Measurements from ENCODE around the gene PTCD1. TPM values are rescaled to one million over a fixed set of nuclear protein-coding genes. Genes with fewer than 3 reads are reported as not detected.

The PTCD1 gene
- total and polyA plus RNA-seq, 5 donors from 2014 or later = 0.91 to 3.8 (median 3.2) TPM

DNA sequence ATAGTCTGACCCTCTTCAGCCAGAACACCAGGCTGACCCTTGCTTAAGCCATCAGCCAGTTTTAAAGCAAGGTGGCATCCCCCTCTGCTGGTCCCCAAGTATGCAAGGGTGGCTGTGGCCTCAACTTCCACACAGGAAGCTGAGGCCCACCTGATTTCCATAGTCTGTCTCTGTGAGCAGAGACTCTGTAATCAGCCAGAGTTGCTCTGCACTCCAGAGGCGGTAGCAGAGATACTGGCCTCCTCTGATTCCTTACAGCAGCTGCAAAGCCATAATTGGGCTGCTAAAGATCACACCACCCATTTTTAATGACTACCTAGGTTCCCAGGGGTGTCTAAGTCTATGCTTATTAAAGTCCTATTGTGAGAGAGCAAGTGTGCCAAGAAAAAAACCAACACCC lies 32.0 kb downstream of the PTCD1 start:
- peaks cover 22% of the 10 kb centered on the region for H3K36me3 Mint-ChIP-seq
- no peaks in the 10 kb centered on the region for H3K9me3 Mint-ChIP-seq
- Histone ChIP-seq H3K36me3 (ENCODE audit: control insufficient read depth, insufficient read depth, low read length) (peaks cover 35% of the 10 kb centered on the region), H3K4me3 (ENCODE audit: low read depth, low read length) (peak overlapping the region; percentile 89), H3K9me3 (ENCODE audit: control insufficient read depth in 2 of 2, low read length in 2 of 2) (no peaks in the 10 kb centered on the region), H3K27me3 (ENCODE audit: control insufficient read depth, insufficient read depth, low read length) (no peaks in the 10 kb centered on the region), H3K4me1 (ENCODE audit: control insufficient read depth, insufficient read depth, low read length, poor library complexity, severe bottlenecking) (peaks cover 37% of the 10 kb centered on the region), H3K27ac (ENCODE audit: insufficient read depth, low read length, poor library complexity, severe bottlenecking) (peak overlapping the region; percentile 95)
- ATAC-seq (ENCODE audit: low read depth in 2 of 2) (no peak), DNase-seq (no peak)
- peaks cover 4% of the 10 kb centered on the region for H3K27me3 Mint-ChIP-seq
- peak overlapping the region; percentile 55 to 99 (median 98) for H3K4me3 Mint-ChIP-seq
- H3K27ac Mint-ChIP-seq = peak overlapping the region in 2 of 3 donors; percentile 98 to 99
- peaks cover 11 to 65% (median 42%) of the 10 kb centered on the region in 4 donors for H3K4me1 Mint-ChIP-seq

DNA sequence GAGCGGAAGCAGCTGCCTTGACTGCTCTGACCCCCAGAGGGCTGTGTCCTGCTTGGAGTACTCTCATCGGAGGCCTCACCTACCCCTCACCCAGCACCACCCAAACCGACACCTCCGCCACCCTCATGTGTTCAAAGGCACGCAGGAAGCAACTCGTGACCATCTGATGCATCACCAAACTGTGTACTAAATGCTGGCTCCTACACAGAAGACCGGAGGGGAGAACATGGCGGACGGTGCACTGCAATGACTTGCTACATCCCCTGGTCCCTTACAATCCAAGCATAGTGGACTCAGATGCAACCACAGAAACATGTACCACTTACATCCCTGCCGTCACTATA lies 33.6 kb downstream of the PTCD1 start:
- no peaks in the 10 kb centered on the region for H3K9me3 Mint-ChIP-seq
- no peak overlapping the region for H3K27ac Mint-ChIP-seq
- Histone ChIP-seq H3K4me1 (ENCODE audit: control insufficient read depth, insufficient read depth, low read length, poor library complexity, severe bottlenecking) (peaks cover 26% of the 10 kb centered on the region), H3K9me3 (ENCODE audit: control insufficient read depth in 2 of 2, low read length in 2 of 2) (no peaks in the 10 kb centered on the region), H3K27me3 (ENCODE audit: control insufficient read depth, insufficient read depth, low read length) (no peaks in the 10 kb centered on the region), H3K36me3 (ENCODE audit: control insufficient read depth, insufficient read depth, low read length) (peaks cover 36% of the 10 kb centered on the region), H3K27ac (ENCODE audit: insufficient read depth, low read length, poor library complexity, severe bottlenecking) (peak overlapping the region; percentile 10), H3K4me3 (ENCODE audit: low read depth, low read length) (no peak overlapping the region)
- H3K4me3 Mint-ChIP-seq = peak overlapping the region in 2 of 4 donors; percentile 27 to 60
- peaks cover 6 to 62% (median 39%) of the 10 kb centered on the region in 4 donors for H3K4me1 Mint-ChIP-seq
- H3K27me3 Mint-ChIP-seq = peaks cover 4% of the 10 kb centered on the region
- H3K36me3 Mint-ChIP-seq = peaks cover 20% of the 10 kb centered on the region
- no peak for ATAC-seq (ENCODE audit: low read depth in 2 of 2)
- no peak for DNase-seq

DNA sequence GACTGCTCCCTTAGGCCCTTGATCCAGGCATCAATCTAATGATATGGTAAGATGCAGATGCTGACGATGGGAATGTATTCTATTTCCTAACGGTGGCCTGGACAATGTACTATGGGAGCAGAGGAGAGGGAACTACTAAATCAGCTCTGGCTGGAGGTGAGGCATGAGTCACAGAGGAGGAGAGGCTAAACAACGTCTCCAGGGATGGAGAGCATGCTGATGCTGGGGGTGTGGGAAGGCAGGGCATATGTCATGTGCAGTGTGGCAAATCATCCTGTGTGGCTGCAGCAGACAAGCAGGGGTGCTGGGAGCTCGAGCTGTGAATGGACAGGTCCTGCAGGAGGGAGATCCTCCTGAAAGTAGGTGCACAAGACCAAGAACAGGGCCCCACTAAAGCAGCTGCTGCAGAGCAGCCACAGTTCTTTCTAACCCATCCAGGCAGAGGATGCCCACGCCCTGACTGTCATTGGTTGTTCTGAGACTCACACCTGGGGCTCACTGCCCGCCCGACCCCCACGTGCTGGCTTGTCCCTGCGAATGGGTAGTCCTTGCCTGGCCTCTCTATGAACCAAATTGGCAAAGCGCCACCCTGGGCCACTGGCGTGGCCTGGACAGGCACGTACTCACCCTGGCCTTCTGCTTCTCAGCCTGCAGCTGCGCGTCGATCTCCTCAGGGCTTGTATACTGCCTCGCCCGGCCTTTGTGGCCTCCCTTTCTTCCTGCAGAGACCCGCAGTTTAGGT lies 34.2 kb downstream of the PTCD1 start:
- Histone ChIP-seq H3K27me3 (ENCODE audit: control insufficient read depth, insufficient read depth, low read length) (no peaks in the 10 kb centered on the region), H3K36me3 (ENCODE audit: control insufficient read depth, insufficient read depth, low read length) (peaks cover 40% of the 10 kb centered on the region), H3K27ac (ENCODE audit: insufficient read depth, low read length, poor library complexity, severe bottlenecking) (no peak overlapping the region), H3K9me3 (ENCODE audit: control insufficient read depth in 2 of 2, low read length in 2 of 2) (no peaks in the 10 kb centered on the region), H3K4me3 (ENCODE audit: low read depth, low read length) (no peak overlapping the region), H3K4me1 (ENCODE audit: control insufficient read depth, insufficient read depth, low read length, poor library complexity, severe bottlenecking) (peaks cover 20% of the 10 kb centered on the region)
- no peak for ATAC-seq (ENCODE audit: low read depth in 2 of 2)
- Mint-ChIP-seq H3K4me3 (peak overlapping the region in 2 of 4 donors; percentile 38 to 60), H3K36me3 (peaks cover 20% of the 10 kb centered on the region), H3K27me3 (peaks cover 3% of the 10 kb centered on the region), H3K4me1 (peaks cover 6 to 57% (median 37%) of the 10 kb centered on the region in 4 donors), H3K27ac (peak overlapping the region in 2 of 3 donors; percentile 43 to 81), H3K9me3 (no peaks in the 10 kb centered on the region)
- no peak for DNase-seq

DNA sequence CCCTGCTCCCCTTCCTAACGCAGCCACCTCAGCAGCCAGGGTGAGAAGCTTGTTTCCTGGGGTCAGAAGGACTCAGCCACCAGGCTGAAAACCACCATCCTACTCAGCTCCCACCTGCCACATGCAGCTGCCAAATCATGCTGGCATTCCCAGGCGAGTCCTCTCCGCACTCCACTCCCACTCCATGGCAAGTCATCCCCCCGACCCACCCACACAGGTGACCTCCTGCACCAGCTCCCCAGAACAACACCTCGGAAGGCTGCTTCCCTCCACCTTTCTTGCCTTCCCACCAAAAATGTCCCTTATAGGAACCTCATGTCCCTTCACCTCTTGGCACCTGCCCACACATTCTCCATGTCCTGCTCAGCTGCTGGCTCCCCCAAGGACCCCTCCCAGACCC lies 34.8 kb downstream of the PTCD1 start:
- Mint-ChIP-seq H3K27me3 (no peaks in the 10 kb centered on the region), H3K4me1 (peaks cover 6 to 50% (median 34%) of the 10 kb centered on the region in 4 donors), H3K36me3 (peaks cover 23% of the 10 kb centered on the region), H3K27ac (peak overlapping the region in 2 of 3 donors; percentile 43 to 71), H3K9me3 (no peaks in the 10 kb centered on the region), H3K4me3 (peak overlapping the region in 1 of 4 donors; percentile 48)
- H3K9me3 ChIP-seq (ENCODE audit: control insufficient read depth in 2 of 2, low read length in 2 of 2) = no peaks in the 10 kb centered on the region
- H3K4me1 ChIP-seq (ENCODE audit: control insufficient read depth, insufficient read depth, low read length, poor library complexity, severe bottlenecking) = peaks cover 18% of the 10 kb centered on the region
- H3K27me3 ChIP-seq (ENCODE audit: control insufficient read depth, insufficient read depth, low read length) = no peaks in the 10 kb centered on the region
- DNase-seq (no peak), ATAC-seq (ENCODE audit: low read depth in 2 of 2) (no peak)
- peaks cover 40% of the 10 kb centered on the region for H3K36me3 ChIP-seq (ENCODE audit: control insufficient read depth, insufficient read depth, low read length)
- H3K27ac ChIP-seq (ENCODE audit: insufficient read depth, low read length, poor library complexity, severe bottlenecking) = no peak overlapping the region
- no peak overlapping the region for H3K4me3 ChIP-seq (ENCODE audit: low read depth, low read length)

DNA sequence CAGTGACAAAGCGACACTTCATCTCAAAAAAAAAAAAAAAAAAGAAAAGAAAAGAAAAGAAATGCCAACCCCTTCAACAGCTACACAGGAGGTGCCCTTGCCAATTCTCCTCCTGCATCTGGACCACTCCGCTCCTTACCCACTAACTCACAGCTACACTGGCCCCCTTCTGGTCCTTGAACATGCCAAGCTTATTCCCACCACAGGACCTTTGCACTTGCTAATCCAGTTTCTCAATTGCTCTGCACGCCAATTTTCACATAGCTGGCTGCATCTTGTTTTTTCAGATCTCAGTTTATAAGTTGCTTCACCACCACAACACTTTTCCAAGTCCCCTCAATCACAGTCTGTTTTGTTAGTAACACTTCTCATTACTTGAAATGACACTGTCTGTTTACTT lies 35.7 kb downstream of the PTCD1 start:
- peaks cover 30% of the 10 kb centered on the region for H3K36me3 Mint-ChIP-seq
- no peaks in the 10 kb centered on the region for H3K27me3 Mint-ChIP-seq
- no peak for DNase-seq
- H3K27ac ChIP-seq (ENCODE audit: insufficient read depth, low read length, poor library complexity, severe bottlenecking) = no peak overlapping the region
- no peaks in the 10 kb centered on the region for H3K9me3 ChIP-seq (ENCODE audit: control insufficient read depth in 2 of 2, low read length in 2 of 2)
- H3K4me3 ChIP-seq (ENCODE audit: low read depth, low read length) = no peak overlapping the region
- H3K4me3 Mint-ChIP-seq = peak overlapping the region in 2 of 4 donors; percentile 3 to 75
- ATAC-seq (ENCODE audit: low read depth in 2 of 2) = no peak
- H3K27ac Mint-ChIP-seq = peak overlapping the region; percentile 27 to 77 (median 71)
- no peaks in the 10 kb centered on the region for H3K27me3 ChIP-seq (ENCODE audit: control insufficient read depth, insufficient read depth, low read length)
- H3K4me1 ChIP-seq (ENCODE audit: control insufficient read depth, insufficient read depth, low read length, poor library complexity, severe bottlenecking) = peaks cover 15% of the 10 kb centered on the region
- peaks cover 0 to under 1% (median 0%) of the 10 kb centered on the region in 7 donors for H3K9me3 Mint-ChIP-seq
- H3K36me3 ChIP-seq (ENCODE audit: control insufficient read depth, insufficient read depth, low read length) = peaks cover 45% of the 10 kb centered on the region
- H3K4me1 Mint-ChIP-seq = peaks cover 6 to 50% (median 32%) of the 10 kb centered on the region in 4 donors

DNA sequence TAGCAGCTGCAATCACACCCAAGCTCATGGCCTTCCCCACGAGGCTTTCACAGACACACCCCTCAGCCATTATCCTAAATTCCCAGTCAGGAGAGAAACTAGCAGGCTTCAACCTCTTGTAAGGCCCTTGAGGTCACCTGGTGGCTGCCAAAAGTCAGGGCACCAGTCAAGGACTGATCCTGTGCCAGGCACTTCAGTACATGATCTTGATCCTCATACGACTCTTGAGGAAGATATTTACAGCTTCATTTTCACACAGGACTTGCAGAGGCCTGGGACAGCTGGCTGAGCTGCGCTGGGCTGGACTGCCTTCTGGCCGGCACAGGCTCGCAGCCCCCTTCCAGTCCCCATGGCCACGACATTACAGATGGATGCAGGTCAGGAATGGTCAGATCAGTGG lies 39.0 kb downstream of the PTCD1 start:
- H3K27me3 ChIP-seq (ENCODE audit: control insufficient read depth, insufficient read depth, low read length) = no peaks in the 10 kb centered on the region
- peaks cover 0 to 2% (median 0%) of the 10 kb centered on the region in 7 donors for H3K9me3 Mint-ChIP-seq
- ATAC-seq (ENCODE audit: low read depth in 2 of 2) = peak in 1 of 2 donors; percentile 23
- H3K27ac Mint-ChIP-seq = peak overlapping the region; percentile 20 to 93 (median 50)
- H3K4me3 Mint-ChIP-seq = no peak overlapping the region
- H3K9me3 ChIP-seq (ENCODE audit: control insufficient read depth in 2 of 2, low read length in 2 of 2) = no peaks in the 10 kb centered on the region
- H3K27me3 Mint-ChIP-seq = no peaks in the 10 kb centered on the region
- peaks cover 36% of the 10 kb centered on the region for H3K36me3 Mint-ChIP-seq
- peak overlapping the region; percentile 41 for H3K27ac ChIP-seq (ENCODE audit: insufficient read depth, low read length, poor library complexity, severe bottlenecking)
- no peaks in the 10 kb centered on the region for H3K4me1 ChIP-seq (ENCODE audit: control insufficient read depth, insufficient read depth, low read length, poor library complexity, severe bottlenecking)
- H3K4me1 Mint-ChIP-seq = peaks cover 0 to 32% (median 17%) of the 10 kb centered on the region in 4 donors
- no peak overlapping the region for H3K4me3 ChIP-seq (ENCODE audit: low read depth, low read length)
- peaks cover 70% of the 10 kb centered on the region for H3K36me3 ChIP-seq (ENCODE audit: control insufficient read depth, insufficient read depth, low read length)
- DNase-seq = no peak

DNA sequence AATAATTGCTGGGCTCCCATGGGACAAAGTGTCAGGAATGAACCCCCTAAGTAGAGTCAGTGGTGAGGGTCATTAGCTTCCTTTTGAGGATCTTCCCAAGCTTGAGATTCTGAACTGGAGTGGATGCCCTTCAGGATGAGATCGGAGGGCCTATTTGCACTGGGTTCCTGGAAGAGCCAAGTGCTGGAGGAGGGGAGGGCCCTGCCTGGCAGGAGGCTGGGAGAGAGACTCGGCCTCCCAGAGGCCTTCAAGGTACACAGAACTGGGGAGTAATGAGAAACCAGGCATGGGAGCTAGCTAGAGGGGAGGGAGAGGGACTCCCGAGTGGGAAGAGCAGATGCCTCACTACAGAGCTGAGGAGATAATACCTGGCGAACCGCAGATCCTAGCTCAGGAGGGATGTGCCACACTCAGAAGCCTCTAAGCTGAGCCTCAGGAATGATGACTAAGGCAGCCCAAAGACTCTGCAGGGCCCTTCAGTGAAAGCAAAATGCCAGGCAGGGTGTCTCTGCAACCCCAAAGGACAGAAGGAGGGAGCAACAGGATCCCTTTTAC lies 39.6 kb downstream of the PTCD1 start:
- Mint-ChIP-seq H3K9me3 (peaks cover 0 to 2% (median 0%) of the 10 kb centered on the region in 7 donors), H3K27me3 (no peaks in the 10 kb centered on the region), H3K36me3 (peaks cover 35% of the 10 kb centered on the region), H3K4me3 (peak overlapping the region in 1 of 4 donors; percentile 45), H3K4me1 (peaks cover 0 to 34% (median 13%) of the 10 kb centered on the region in 4 donors), H3K27ac (peak overlapping the region; percentile 50 to 92 (median 80))
- DNase-seq (no peak), ATAC-seq (ENCODE audit: low read depth in 2 of 2) (no peak)
- Histone ChIP-seq H3K27me3 (ENCODE audit: control insufficient read depth, insufficient read depth, low read length) (no peaks in the 10 kb centered on the region), H3K4me3 (ENCODE audit: low read depth, low read length) (no peak overlapping the region), H3K4me1 (ENCODE audit: control insufficient read depth, insufficient read depth, low read length, poor library complexity, severe bottlenecking) (peaks cover 3% of the 10 kb centered on the region), H3K9me3 (ENCODE audit: control insufficient read depth in 2 of 2, low read length in 2 of 2) (no peaks in the 10 kb centered on the region), H3K36me3 (ENCODE audit: control insufficient read depth, insufficient read depth, low read length) (peaks cover 70% of the 10 kb centered on the region), H3K27ac (ENCODE audit: insufficient read depth, low read length, poor library complexity, severe bottlenecking) (peak overlapping the region; percentile 41)

Measured in CD4-positive, CD25-positive, alpha-beta regulatory T cell (primary cell).